ENCODE results near the gene LRMDA.

LRMDA gene

DNA sequence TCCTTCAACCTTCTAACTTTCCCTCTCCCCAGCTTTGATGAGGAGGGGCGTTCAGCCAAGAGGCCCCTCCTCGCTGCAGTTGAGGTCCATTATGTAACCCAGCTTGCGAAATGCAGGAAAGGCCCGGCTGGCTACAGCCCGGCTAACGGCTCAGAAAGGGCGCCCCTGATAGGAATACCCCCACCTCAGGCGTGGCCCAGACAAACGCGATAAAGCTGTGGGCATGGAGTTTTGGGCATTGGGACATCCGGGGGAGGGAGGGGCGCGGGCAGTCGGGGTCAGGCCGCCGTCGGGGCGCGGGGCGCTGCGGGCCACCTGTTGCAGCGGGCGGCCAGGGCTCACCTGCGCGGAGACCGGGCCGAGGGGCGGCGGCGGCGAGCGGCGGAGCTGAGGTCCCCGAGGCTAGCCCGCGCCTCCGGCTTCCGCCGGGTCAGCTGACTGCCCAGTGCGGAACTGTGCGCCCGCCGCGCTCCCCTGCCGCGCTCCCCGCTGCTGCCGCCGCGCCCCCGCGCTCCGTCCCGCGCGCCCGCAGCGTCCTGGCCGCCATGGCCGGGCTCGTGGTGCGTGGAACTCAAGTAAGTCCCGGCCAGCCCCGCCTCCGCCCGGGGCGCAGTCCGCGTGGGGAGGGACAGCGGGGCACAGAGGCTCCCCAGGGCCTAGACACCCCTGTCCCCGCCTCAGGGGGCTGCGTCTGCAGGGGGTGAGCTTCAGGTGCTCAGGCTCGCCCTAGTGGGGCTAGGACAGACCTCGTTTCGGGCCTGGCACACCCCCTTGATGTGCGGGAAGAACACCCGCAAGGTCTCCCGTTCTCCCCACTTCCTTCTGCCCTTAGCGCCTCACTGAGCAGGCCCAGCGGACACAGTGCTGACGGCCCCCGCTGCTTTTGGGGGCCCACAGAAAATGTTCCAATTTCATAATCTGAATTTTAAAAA, at the start of gene LRMDA:
Gene LRMDA, plus strand, starts transcription at position 445 of the 932 bp plus-strand sequence.
- no peak for DNase-seq (ENCODE audit: low read depth)

DNA sequence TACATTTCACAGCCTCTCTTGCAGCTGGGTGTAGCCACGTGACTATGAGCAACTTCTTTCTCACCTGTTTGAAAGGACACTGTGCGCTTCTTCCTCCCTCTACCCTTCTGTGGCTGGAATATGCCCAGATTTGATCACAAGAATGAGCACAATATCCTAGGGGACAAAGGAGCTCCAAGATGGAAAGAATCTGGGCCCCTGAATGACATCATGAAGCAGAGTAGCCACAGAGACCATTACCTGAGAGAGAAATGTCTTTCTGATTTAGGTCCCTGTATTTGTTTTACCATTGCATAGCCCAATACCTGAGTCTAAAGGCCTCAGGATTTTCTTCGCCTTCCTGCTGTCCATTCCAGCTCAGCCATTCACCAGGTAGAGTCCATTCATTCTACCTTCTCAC, 45.3 kb upstream of the LRMDA start:
- no peak for DNase-seq (ENCODE audit: low read depth)

DNA sequence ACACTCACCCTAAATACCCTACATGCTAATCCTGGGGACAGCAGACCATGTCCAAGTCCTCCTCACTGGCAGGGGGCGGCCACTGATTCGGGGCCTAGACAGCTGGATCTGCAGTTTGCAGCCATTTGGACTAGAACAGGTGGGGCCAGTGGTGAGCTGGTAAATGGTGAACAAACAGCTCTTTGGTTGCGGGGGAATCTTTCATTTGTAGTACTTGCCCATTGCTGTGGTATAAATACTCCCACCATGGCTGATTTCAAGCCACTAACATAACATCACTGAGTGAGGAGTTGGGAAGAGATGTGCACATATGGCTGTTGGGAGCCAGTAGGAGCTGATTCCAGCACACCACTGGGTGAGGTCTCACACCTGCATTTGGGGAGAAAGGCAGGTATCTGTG, 43.3 kb upstream of the LRMDA start:
- DNase-seq (ENCODE audit: low read depth): no peak

DNA sequence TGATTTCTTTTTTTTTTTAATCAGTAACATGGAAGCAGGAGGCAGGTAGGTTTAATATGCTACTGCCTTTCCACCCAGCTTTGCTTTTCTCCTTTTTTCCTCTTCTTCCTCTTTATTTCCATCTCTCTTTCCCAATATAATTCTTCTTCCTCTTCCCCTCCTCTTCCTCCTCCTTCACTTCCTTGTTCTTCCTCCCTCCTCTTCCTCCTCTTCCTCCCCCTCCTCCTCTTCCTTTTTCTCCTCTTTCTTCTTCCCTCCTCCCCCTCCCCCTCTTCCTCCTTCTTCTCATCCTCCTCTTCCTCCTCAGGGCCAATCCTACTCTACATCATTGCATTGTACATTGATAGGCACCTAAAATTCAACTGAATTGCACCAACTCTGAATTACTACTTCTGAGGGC, 41.2 kb upstream of the LRMDA start:
- no peak for DNase-seq (ENCODE audit: low read depth)

DNA sequence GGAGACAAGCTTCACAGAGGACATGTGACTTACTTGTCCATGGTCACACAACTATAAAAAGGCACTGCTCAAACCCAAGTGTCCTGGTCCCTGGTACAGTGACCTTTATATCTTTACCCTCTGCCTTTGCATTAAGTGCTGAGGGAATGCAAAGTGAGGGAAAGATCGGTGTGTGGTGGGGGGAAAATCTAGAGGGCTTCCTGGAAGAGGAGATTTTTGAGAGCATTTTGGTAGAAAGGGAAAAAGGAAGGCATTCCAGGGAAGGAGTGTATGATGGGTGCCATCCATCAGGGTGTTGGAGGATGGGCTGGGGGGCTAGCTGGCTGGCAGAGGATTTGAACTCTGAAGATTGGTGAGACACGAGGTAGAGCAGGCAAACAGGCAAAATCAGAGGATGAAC, 39.2 kb upstream of the LRMDA start:
- no peak for DNase-seq (ENCODE audit: low read depth)

DNA sequence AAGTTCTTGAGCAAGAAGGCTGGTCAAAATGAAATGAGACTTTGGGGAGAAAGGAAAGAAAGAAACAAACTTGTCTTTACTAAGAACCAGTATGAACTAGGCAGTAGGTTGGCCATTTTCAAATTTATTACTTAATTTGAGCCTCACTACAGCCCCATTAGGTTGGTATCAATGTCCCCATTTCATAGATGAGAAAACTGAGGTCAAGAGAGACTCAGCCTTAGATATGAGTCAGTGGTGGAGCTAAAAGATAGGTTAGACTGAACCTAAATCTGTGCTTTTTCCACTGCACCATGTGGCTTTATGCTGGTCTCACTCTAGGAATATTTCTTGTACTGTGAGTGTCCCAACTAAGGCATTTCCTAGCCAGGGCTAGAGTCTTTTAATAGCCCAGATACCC, 38.7 kb upstream of the LRMDA start:
- DNase-seq (ENCODE audit: low read depth): no peak

DNA sequence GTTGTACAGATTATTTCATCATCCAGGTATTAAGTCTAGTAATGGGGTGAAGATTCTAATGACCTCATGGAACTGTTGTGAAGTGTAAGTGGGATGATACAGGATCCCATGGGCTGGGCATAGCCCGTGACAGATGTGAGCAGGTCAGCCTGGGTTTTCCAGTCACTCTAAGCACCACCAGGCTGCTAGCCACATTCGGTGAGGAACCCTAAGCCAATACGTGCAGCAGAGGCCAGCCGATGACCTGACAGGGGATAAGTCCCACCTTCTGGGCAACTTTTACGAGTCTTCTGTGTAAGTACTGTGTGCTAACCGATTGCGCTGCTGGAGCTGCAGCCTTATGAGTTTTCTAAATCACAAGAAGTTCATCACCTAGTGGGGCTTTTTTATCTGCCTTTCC, 37.2 kb upstream of the LRMDA start:
- DNase-seq (ENCODE audit: low read depth): no peak

DNA sequence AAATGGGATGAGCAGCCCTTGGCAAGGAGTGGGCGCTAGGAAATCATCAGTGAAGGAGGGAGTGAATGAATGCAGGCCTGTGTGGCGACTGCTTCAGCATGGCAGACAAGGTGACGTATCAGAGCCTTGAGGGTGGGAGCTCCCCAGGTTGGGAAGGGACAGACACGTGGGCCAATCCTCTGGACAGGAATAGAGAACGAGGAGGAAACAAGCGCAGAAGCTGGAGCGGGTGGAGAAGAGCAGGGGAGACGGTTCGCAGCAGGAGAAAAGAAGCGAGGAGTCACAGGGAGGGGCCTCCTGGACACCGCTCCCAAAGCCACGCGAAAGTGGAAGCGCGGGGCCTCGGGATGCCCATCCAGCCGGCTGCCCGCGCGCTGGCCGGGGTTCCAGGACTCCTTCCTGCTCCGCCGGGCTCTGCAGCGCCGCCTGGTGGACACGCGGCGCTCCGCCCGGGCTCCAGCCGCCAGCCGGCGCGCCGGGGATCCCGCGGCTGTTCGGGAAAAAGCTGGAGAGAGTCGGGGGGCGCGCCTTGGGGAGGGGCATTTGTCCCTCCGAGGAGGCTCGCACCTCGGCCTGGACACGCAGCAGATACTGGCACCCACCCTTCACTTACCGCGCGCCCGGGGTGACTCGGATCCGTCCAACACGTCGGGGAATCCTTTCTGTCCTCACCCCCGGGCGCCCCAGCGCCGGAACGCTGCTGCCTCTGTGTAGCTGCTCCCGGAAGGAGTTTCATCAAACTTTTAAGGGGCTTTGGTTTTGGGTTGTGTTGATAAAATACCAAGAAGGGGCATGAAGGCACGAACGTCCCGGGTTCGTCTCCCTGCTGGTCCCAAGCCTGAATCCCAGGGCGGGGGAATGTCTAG, 36.1 kb upstream of the LRMDA start:
- no peak for DNase-seq (ENCODE audit: low read depth)

DNA sequence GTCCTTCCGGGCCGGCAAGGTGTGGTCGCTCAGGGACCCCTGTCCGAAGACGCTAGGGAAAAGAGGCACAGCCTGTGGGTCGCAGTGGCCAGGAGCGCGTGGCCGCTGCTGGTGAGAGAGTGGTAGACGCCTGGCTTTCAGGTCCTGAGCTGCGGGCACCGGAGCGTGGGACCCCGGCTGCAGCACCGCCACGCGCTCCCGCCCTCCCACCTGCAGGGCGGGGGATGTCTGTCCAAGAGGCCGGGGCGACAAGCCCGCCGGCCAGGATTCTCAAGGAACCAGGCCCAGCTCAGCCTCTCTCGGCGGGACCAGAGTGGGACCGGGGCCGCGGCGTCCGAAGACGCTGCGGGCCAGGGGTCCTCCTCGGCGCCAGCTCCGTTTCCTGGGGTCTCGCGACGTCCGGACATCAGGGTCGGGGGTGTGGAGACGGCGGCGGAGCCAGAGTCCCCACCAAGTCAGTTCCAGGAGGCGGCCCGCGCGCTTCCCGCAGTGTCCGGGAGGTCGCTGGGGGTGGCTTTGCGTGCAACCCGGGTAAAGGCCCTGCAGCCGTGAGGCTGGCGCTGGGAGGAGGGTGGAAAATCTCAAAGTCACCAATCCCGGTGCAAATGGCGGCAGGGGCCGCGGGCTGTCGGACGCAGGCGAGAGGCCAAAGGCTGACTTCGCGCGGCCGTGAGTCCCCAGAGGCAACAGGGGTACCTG, 35.3 kb upstream of the LRMDA start:
- no peak for DNase-seq (ENCODE audit: low read depth)

DNA sequence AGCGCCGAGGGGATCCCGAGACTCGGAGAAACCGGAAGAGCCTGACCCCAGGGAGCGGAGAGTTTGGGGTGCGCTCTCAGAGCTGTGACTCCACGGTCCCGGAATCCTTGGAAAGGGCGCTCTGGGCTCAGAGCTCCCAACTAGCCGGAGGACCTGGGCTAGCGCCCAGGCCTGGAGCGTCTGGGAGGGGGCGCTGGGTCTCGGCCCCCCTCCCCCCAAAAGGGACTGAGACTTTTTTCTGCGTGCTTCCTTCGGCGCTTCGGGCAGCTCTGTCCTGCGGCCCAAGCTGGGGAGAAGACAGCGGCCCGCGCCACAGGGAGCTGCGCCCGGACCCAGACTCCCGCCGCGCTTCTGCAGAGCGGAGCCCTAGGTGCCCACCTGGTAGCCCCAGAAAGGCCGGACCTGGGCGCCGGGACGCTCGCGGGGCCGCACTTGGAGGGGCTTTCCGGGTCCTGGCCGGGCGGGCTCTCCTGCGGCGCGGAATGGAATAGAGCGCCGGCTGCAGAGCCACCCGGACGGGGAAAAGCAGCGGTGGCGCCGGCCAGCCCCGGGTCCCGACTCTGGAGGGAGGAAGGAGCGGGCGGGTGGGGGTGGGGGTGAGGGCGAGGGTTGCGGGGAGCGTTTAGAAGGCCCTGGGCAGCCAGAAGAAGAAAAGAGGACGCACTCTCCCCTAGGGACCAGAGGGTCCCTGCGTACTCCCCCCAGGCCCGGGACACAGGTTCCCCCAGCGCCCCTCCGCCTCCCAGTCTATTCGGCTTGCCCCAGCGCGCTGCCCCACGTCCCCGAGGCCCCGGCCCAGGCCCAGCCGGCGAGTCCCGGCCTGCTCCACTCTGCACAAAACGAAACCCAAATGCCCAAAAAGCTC, 34.6 kb upstream of the LRMDA start:
- DNase-seq (ENCODE audit: low read depth): no peak

DNA sequence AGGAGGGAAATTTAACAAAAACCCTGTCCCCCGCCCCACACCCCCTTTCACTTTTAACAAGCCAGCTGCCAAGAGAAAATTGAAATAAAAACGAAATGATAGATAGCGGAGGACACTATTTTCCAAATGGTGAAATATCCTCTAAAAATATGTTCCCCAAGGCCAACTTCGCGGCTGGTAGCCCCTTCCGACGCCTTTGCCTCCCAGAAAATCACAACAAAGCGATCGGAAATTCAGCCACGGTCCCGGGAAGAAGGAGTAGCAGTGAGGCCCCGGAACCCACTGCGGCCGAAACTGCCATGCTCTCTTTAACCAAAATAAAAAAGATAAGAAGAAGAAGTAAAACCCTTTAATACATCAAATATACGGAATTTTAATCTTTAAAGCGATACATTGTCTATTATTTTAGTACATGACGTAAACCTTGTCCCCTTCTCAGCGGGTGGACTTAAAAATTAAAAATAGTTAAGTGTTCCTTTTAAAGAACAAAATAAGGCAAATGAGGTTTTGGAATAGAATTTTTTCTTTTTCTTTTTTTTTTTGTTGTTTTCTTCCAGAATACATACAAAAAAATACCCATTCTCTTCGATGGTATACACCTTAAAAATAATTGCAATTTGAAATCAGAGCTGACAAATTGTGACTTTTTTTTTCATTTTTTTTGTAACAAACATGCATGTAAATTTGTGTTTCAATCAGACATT, 33.8 kb upstream of the LRMDA start:
- no peak for DNase-seq (ENCODE audit: low read depth)

DNA sequence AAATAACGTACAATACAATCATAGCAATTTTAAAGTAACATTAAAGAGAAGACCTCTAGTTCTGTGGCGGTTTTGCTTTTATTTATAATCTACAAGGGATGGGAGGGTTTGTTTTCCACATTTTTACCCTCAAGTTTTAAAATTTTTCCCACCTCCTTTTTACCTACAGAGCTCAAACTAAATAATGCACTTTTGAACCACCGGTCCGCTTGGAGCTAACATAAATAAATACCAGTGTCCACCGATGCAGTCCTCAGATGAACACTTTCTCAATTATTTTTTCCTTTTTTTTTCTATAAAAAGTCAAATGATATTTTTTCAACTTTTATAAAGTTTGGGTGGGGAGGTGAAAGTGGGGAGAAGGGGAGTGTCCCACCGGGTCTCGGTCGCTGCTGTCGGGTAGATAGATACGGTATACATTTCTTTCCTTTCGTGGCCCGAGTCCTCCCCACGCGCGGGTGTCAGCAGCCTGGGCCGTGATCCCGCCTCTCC, 33.2 kb upstream of the LRMDA start:
- DNase-seq (ENCODE audit: low read depth): no peak

DNA sequence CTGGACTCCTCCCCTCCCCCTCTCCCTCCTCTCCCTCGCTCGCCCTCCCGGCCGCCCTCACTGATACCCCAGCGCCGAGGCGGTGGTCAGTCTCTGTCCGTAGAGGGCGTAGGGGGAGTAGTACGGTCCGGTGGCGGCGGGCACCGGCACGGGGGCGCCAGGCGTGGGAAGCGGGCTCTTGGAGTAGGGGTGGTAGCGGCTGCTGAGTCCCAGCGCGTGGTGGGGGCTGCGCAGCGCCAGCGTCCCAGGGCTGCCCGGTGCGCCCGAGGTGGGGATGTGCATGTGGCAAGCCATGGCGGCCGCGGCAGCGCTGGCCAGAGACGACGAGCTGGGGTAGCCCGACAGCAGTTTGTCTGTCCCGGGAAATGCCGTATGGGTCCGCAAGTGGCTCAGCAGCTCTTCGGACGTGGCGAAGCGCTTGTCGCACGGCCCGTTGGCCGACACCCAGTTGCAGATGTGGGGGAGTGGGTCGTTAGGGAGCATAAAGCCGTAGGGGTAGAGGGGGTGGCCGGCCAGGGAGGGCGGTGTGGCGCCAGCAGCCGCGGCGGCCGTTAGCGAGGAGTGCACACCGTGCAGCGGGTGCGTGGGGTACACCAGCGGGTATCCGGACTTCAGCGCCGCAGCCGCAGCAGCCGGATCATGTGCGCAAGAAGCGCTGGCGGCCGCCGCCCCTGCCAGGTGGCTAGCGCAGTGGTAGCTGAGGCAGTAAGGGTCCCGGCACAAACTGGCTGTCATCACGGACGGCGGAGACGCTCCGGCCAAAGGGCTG, 32.5 kb upstream of the LRMDA start:
- DNase-seq (ENCODE audit: low read depth): no peak

DNA sequence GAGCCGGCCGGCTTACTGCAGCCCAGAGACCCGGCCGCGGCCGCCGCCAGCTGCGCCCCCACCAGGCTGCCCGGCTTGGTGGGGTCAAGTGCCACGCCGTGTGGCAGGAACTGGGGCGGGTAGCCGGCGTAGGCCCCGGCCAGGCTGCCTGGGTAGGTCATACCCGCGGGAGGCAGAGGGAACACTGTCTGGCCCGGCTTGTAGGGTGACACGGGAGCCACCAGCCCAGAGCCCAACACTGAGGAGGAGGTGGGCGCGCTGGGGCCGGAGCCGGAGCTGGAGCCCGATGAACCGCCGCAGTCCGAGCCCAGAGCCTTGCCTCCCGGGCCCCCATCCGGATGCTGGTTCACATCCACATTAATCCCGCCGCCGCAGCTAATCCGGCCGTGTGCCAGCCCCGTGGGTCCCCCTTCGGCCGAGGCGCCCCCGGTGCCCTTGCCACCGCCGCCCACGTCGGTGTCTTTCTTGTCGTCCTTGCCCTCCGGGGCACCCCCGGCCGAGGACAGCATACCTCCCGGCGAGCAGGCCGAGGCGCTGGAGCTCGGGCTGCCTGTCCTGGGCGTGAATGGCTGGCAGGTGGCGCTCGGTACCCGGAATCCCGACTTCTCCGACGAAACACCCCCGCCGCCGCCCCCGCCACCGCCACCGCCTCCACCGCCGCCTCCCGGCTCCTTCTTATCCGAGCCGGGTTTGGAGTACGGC, 31.8 kb upstream of the LRMDA start:
- DNase-seq (ENCODE audit: low read depth): no peak

DNA sequence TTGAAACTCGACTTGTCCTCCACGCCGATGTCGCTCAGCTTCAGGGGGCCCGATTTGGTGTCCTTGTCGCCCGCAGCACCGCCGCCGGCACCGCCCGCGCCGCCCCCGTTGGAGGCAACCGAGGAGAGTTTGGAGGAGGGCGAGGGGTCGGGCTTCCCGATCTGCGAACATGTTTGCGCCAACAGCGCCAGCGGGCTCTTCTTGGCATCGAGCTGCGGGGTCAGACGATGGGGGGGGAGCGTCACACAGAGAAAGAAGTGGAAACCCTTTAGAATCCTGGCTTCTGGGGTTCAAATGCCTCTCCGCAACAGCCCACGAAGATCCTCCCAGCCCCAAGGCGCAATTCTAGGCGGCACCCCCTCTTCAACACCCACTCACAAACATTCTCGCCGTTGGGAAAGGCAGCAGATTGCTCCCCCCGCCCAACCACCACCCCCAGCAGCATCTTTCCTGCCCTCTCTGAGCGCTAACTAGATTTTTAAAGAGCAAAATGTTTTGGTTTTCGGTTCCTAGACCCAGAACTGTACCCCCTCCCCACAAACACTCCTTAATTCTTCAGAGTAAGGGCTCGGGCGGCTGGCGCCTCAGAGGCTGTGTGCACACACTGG, 31.2 kb upstream of the LRMDA start:
- DNase-seq (ENCODE audit: low read depth): no peak

DNA sequence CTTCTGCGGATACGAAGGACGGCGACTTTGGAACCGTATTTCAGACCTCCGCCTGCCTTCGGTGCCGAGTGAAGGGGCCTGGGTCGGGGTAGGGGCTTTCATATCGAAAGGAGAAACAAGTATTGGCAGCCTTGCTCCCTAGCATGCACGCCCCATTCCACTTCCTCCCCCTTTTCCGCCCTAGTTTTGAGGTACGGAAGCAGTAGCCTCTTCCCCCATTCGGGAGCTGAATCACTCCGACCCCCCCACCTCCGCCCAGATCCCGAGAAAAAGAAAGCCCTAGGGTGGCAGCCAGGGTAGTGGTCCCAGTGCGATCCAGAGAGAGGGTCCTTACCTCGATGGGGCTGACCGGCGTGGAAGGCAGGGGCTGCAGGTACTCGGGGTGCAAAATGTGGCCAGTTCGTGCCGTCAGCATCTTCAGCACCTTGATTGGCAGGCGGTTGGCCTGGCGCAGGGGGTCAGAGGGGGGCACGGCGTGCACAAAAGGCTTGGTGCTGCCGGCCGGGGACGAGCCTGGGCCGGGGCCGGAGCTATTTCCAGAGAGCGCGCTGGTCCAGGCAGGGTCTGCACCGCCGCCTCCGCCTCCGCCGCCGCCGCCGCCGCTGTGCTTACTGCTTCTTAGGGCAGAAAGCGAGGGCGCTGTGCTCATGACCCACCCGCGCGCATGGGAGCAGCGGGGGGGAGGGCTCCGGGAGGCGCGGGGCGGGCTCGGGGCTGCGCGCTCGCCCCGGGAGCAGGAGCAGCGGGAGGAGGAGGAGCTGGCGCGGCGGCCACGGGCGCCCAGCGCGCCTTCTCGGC, 30.5 kb upstream of the LRMDA start:
- no peak for DNase-seq (ENCODE audit: low read depth)

DNA sequence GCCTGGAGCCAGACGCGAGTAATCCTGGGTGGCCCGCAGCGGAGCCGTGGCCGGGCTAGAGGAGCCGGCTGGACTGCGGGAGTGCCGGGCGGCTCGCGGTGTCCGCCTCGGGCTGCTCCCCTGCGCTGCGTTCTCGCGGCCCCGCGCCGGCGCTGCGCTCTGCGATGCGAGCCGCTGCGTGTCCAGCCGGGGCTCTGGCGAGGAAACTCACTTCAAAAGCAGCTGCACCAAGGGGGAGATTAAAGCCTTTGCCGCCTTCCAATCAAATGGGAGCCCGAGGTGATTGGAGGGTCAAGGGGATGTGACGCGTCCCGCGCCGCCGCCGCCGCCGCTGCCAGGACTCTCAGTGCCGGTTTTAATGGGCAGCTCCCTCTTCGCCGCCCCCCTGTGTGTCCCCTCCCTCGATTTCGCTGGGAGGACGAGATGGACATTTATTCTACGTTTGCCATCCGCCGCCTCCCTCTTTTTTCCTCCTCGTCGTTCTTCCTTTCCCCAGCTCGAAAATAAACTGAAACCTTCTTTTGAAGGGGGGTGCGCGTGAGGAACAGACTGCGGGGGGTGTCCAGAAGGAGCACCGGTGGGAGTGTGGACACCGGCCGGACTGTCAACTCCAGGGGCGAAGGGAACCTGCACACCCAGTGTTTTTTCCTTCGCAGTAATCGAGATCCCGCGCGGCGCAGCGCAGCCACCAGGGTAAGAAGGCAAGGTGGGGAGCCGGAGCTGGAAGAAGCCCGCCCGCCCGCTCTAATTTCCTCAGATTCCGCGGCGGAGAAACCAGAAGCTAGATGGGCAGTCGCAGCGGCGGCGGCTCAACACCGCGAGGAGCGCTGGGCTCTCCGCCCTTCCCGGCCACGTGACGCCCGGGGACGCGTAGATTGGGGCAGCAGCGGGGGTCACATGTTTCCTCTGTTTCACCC, 29.6 kb upstream of the LRMDA start, which contains the start of gene ZNF503:
Gene ZNF503, minus strand, starts transcription at position 196 of the 917 bp plus-strand sequence. CDS start 345 bp downstream, outside the sequence.
- no peak for DNase-seq (ENCODE audit: low read depth)
